Trophoblast cell (in vitro differentiated cells and primary cell): ENCODE data around the gene TNIK.

Source experiments
- DNase-seq, 2 donors: peaks; one replicate each; pipeline ENCODE4 v3.0.0-alpha.2; 2016
- H2AFZ ChIP-seq: 2 replicates; pipeline ENCODE4 v1.6.1; 2013; ENCODE audit warnings: low read length, moderate library complexity, mild to moderate bottlenecking; ENCODE audit not compliant: insufficient read depth, poor library complexity
- H2AK5ac ChIP-seq: 2 replicates; pipeline ENCODE4 v1.6.1; 2013; ENCODE audit warnings: mild to moderate bottlenecking, low read length
- H2BK120ac ChIP-seq: 2 replicates; pipeline ENCODE4 v1.6.1; 2013; ENCODE audit warnings: low read length, mild to moderate bottlenecking, moderate library complexity; ENCODE audit not compliant: insufficient read depth, poor library complexity
- H2BK12ac ChIP-seq: 2 replicates; pipeline ENCODE4 v1.6.1; 2013; ENCODE audit warnings: mild to moderate bottlenecking, low read length, moderate library complexity
- H2BK5ac ChIP-seq: 2 replicates; pipeline ENCODE4 v1.6.1; 2013; ENCODE audit warnings: low read length, low read depth, moderate library complexity, mild to moderate bottlenecking; ENCODE audit not compliant: poor library complexity
- H3K14ac ChIP-seq: 2 replicates; pipeline ENCODE4 v1.6.1; 2013; ENCODE audit warnings: mild to moderate bottlenecking, low read length
- H3K18ac ChIP-seq: 2 replicates; pipeline ENCODE4 v1.6.1; 2013; ENCODE audit warnings: mild to moderate bottlenecking, low read length
- H3K23ac ChIP-seq: 2 replicates; pipeline ENCODE4 v1.6.1; 2013; ENCODE audit warnings: low read length
- H3K27ac ChIP-seq: 2 replicates; pipeline ENCODE4 v1.5.1; 2013; ENCODE audit warnings: low read depth, mild to moderate bottlenecking, inconsistent platforms, low read length, moderate library complexity
- H3K27me3 ChIP-seq: 2 replicates; pipeline ENCODE4 v1.6.1; 2013; ENCODE audit warnings: inconsistent platforms, mild to moderate bottlenecking, low read length, moderate library complexity; ENCODE audit not compliant: insufficient read depth
- H3K36me3 ChIP-seq, 2 experiments: 1 replicate in 1 of 2; 2 replicates in 1 of 2; pipeline ENCODE4 v1.6.1; 2013; ENCODE audit warnings: low read length in 2 of 2, mild to moderate bottlenecking in 2 of 2, moderate library complexity in 1 of 2; ENCODE audit not compliant: insufficient read depth in 2 of 2, control insufficient read depth in 1 of 2
- H3K4ac ChIP-seq: 2 replicates; pipeline ENCODE4 v1.6.1; 2013; ENCODE audit warnings: low read depth, mild to moderate bottlenecking, low read length, moderate library complexity
- H3K4me1 ChIP-seq, 2 experiments: 1 replicate in 1 of 2; 2 replicates in 1 of 2; pipeline ENCODE4 v1.6.1; 2013; ENCODE audit warnings: low read length in 2 of 2, mild to moderate bottlenecking in 2 of 2, moderate library complexity in 1 of 2; ENCODE audit not compliant: insufficient read depth in 2 of 2, control insufficient read depth in 1 of 2
- H3K4me2 ChIP-seq: 2 replicates; pipeline ENCODE4 v1.6.1; 2013; ENCODE audit warnings: inconsistent platforms, mild to moderate bottlenecking, low read length, moderate library complexity
- H3K4me3 ChIP-seq: 2 replicates; pipeline ENCODE4 v1.5.1; 2013; ENCODE audit warnings: mild to moderate bottlenecking, low read depth, low read length, inconsistent platforms
- H3K79me1 ChIP-seq: one replicate; pipeline ENCODE4 v1.6.1; 2013; ENCODE audit warnings: low read length
- H3K79me2 ChIP-seq: 2 replicates; pipeline ENCODE4 v1.6.1; 2013; ENCODE audit warnings: low read length, mild to moderate bottlenecking; ENCODE audit not compliant: control insufficient read depth, insufficient read depth, poor library complexity
- H3K9ac ChIP-seq: 2 replicates; pipeline ENCODE4 v1.6.1; 2013; ENCODE audit warnings: mild to moderate bottlenecking, low read length
- H3K9me3 ChIP-seq: 2 replicates; pipeline ENCODE4 v1.6.1; 2013; ENCODE audit warnings: low read depth, mild to moderate bottlenecking, control low read depth, inconsistent platforms, low read length; ENCODE audit not compliant: insufficient read depth
- H4K12ac ChIP-seq: 2 replicates; pipeline ENCODE4 v1.6.1; 2013; ENCODE audit warnings: low read depth, mild to moderate bottlenecking, low read length, moderate library complexity
- H4K8ac ChIP-seq: 2 replicates; pipeline ENCODE4 v1.6.1; 2013; ENCODE audit warnings: low read depth, mild to moderate bottlenecking, low read length, moderate library complexity
- H4K91ac ChIP-seq: one replicate; pipeline ENCODE4 v1.6.1; 2013; ENCODE audit warnings: low read depth, mild to moderate bottlenecking, low read length, moderate library complexity
- WGBS: extraction: QIAGEN DNeasy Blood & Tissue Kit; methylation state at CpG from one replicate; pipeline ENCODE4 v1.1.7; 2013; ENCODE audit warnings: missing lambda C conversion rate; ENCODE audit not compliant: insufficient read length, insufficient coverage; ENCODE audit errors: extremely low coverage; 5-methylcytosine and 5-hydroxymethylcytosine counted together

Gene TNIK

DNA sequence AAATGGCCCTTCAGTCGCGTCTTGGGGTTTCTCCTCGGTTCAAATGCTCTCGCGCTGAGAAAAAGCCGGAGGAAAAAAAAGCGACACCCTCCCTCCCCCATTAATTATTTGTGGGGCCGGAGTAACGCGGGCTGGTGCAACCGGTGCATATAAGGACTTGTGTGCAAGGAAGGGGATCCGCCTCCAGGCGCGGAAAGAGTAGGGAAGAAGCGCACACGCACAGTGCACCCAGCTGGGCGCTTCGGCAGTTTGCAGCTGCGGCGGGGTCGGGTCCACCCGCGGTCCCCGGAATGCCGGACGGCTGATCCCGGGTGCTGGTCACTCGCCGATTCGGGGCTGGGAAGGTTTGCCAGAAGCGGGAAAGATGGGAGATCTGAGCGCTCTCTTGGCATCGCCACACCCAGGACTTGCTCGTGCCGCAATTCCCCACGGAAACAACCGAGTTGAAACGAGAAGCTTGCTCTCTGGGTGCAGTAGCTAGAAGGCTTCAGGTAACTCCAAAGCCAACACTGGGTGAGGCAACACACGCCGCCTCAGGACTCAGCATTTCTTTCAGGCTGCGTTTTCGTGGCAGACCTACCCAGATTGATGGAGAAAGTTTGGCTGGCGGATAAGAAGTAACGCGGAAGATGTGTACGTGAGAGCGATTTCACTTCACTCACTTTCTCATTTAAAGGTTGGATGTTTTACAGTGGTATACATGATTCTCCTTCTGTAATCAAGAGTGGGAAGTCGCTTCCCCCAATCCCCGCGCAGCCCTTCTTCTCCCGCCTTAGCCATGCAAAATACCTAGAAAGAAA lies 720 bp upstream of the TNIK start:
- Histone ChIP-seq H3K4ac (no peak overlapping the region), H3K23ac (peak overlapping the region; percentile 38), H3K4me3 (peak overlapping the region; percentile 83), H3K36me3 (no peaks in the 10 kb centered on the region), H2BK5ac (no peak overlapping the region), H2AFZ (peak overlapping the region; percentile 50), H3K14ac (no peak overlapping the region), H4K12ac (no peak overlapping the region), H3K4me2 (peak overlapping the region; percentile 97), H4K8ac (no peak overlapping the region), H3K18ac (no peak overlapping the region), H3K9me3 (no peaks in the 10 kb centered on the region), H4K91ac (no peak overlapping the region), H3K9ac (peak overlapping the region; percentile 26), H3K27ac (no peak overlapping the region), H3K79me2 (no peaks in the 10 kb centered on the region), H3K79me1 (no peaks in the 10 kb centered on the region), H2BK12ac (no peak overlapping the region), H3K4me1 (peaks cover 6 to 13% of the 10 kb centered on the region in 2 experiments), H3K27me3 (peaks cover 7% of the 10 kb centered on the region), H2BK120ac (no peak overlapping the region), H2AK5ac (no peak overlapping the region)
- WGBS: no CpG with 5 or more reads among the region's 51 CpGs
- DNase-seq: peak; percentile 35 to 50

GRCh38 chr3:171459137-171459941 lies 866 bp downstream of the TNIK start:
- no peak overlapping the region for H3K4ac ChIP-seq
- H3K27me3 ChIP-seq: peaks cover 7% of the 10 kb centered on the region
- no peak overlapping the region for H2AK5ac ChIP-seq
- H4K91ac ChIP-seq: no peak overlapping the region
- H4K12ac ChIP-seq: no peak overlapping the region
- no peaks in the 10 kb centered on the region for H3K36me3 ChIP-seq
- no CpG with 5 or more reads among the region's 36 CpGs for WGBS
- H3K23ac ChIP-seq: no peak overlapping the region
- H2BK12ac ChIP-seq: no peak overlapping the region
- no peak overlapping the region for H2BK120ac ChIP-seq
- no peaks in the 10 kb centered on the region for H3K79me2 ChIP-seq
- no peak overlapping the region for H3K18ac ChIP-seq
- H3K9ac ChIP-seq: no peak overlapping the region
- H3K9me3 ChIP-seq: no peaks in the 10 kb centered on the region
- H2AFZ ChIP-seq: no peak overlapping the region
- H2BK5ac ChIP-seq: no peak overlapping the region
- peaks cover 6 to 13% of the 10 kb centered on the region in 2 experiments for H3K4me1 ChIP-seq
- peak overlapping the region; percentile 97 for H3K4me2 ChIP-seq
- DNase-seq: peak in 1 of 2 donors; percentile 14
- H3K27ac ChIP-seq: no peak overlapping the region
- H3K4me3 ChIP-seq: peak overlapping the region; percentile 56
- no peak overlapping the region for H4K8ac ChIP-seq
- no peaks in the 10 kb centered on the region for H3K79me1 ChIP-seq
- no peak overlapping the region for H3K14ac ChIP-seq

GRCh38 chr3:171458864-171459136 lies 1.4 kb downstream of the TNIK start:
- WGBS: no CpG with 5 or more reads among the region's 6 CpGs
- H2AFZ ChIP-seq: no peak overlapping the region
- H4K91ac ChIP-seq: no peak overlapping the region
- no peak overlapping the region for H3K9ac ChIP-seq
- no peak overlapping the region for H2BK5ac ChIP-seq
- H3K27me3 ChIP-seq: peaks cover 7% of the 10 kb centered on the region
- DNase-seq: no peak
- no peak overlapping the region for H4K8ac ChIP-seq
- no peak overlapping the region for H3K27ac ChIP-seq
- H3K18ac ChIP-seq: no peak overlapping the region
- H2AK5ac ChIP-seq: no peak overlapping the region
- H3K4me2 ChIP-seq: peak overlapping the region; percentile 97
- H2BK12ac ChIP-seq: no peak overlapping the region
- H3K23ac ChIP-seq: no peak overlapping the region
- no peak overlapping the region for H3K4me3 ChIP-seq
- H3K79me1 ChIP-seq: no peaks in the 10 kb centered on the region
- no peaks in the 10 kb centered on the region for H3K9me3 ChIP-seq
- no peaks in the 10 kb centered on the region for H3K36me3 ChIP-seq
- no peak overlapping the region for H3K4ac ChIP-seq
- peaks cover 6 to 13% of the 10 kb centered on the region in 2 experiments for H3K4me1 ChIP-seq
- H4K12ac ChIP-seq: no peak overlapping the region
- no peaks in the 10 kb centered on the region for H3K79me2 ChIP-seq
- no peak overlapping the region for H2BK120ac ChIP-seq
- H3K14ac ChIP-seq: no peak overlapping the region

- no peak overlapping the region for H3K9ac ChIP-seq
- no peak overlapping the region for H4K91ac ChIP-seq
- peaks cover 7% of the 10 kb centered on the region for H3K27me3 ChIP-seq
- no peak overlapping the region for H4K12ac ChIP-seq
- H3K18ac ChIP-seq: no peak overlapping the region
- H2BK5ac ChIP-seq: no peak overlapping the region
- no peak overlapping the region for H3K23ac ChIP-seq
- no peaks in the 10 kb centered on the region for H3K79me1 ChIP-seq
- peaks cover 6 to 15% of the 10 kb centered on the region in 2 experiments for H3K4me1 ChIP-seq
- H2BK12ac ChIP-seq: no peak overlapping the region
- H3K36me3 ChIP-seq: no peaks in the 10 kb centered on the region
- H3K27ac ChIP-seq: no peak overlapping the region
- peak overlapping the region; percentile 97 for H3K4me2 ChIP-seq
- H2AK5ac ChIP-seq: no peak overlapping the region
- H3K4me3 ChIP-seq: no peak overlapping the region
- no CpG with 5 or more reads among the region's 23 CpGs for WGBS
- H2AFZ ChIP-seq: no peak overlapping the region
- no peak overlapping the region for H4K8ac ChIP-seq
- no peaks in the 10 kb centered on the region for H3K79me2 ChIP-seq
- DNase-seq: no peak
- no peak overlapping the region for H3K14ac ChIP-seq
- no peaks in the 10 kb centered on the region for H3K9me3 ChIP-seq
- H3K4ac ChIP-seq: no peak overlapping the region
- H2BK120ac ChIP-seq: no peak overlapping the region
These were observed 1.9 kb downstream of the TNIK start for GRCh38 chr3:171458071-171458863.
